ENCODE results near the gene DNM1L. TPM values are rescaled to one million over a fixed set of nuclear protein-coding genes. Genes with fewer than 3 reads are reported as not detected.

The DNM1L gene
- total RNA-seq, 2 donors from 2014 or later = 27.2 to 35.9 TPM

DNA sequence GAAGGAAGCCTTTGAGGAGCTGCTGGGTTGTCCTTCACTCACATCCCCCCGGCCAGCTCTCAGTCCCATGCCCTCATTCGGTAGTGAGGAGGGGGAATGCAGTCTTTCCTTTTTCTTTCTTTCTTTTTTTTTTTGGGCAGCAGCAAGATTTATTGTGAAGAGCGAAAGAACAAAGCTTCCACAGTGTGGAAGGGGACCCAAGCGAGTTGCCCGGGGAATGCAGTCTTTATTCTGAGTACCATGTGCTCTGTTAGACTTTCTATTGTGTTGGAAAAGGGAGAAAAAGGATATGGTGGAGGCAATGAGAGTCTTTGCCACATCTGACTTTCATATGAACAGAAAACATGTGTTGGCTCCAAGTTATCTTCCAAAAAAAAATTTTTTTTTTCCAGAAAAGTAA lies 106.5 kb downstream of the DNM1L start:
- H3K27me3 ChIP-seq = no peaks in the 10 kb centered on the region
- no peak overlapping the region for H3K27ac ChIP-seq
- WGBS, 2 donors = 85 to 96% methylated on average over 5 of the region's 5 CpGs
- H3K4me1 ChIP-seq = no peaks in the 10 kb centered on the region
- ATAC-seq (no peak), DNase-seq (no peak)
- intact Hi-C loops (cut with DNase I) = no loop called here
- H3K9me3 ChIP-seq = no peaks in the 10 kb centered on the region
- H3K4me3 ChIP-seq = no peak overlapping the region
- no peak for TF ChIP-seq POLR2A (IDR thresholded peaks at IDR 0.05)
- TF ChIP-seq, protein P1, sequence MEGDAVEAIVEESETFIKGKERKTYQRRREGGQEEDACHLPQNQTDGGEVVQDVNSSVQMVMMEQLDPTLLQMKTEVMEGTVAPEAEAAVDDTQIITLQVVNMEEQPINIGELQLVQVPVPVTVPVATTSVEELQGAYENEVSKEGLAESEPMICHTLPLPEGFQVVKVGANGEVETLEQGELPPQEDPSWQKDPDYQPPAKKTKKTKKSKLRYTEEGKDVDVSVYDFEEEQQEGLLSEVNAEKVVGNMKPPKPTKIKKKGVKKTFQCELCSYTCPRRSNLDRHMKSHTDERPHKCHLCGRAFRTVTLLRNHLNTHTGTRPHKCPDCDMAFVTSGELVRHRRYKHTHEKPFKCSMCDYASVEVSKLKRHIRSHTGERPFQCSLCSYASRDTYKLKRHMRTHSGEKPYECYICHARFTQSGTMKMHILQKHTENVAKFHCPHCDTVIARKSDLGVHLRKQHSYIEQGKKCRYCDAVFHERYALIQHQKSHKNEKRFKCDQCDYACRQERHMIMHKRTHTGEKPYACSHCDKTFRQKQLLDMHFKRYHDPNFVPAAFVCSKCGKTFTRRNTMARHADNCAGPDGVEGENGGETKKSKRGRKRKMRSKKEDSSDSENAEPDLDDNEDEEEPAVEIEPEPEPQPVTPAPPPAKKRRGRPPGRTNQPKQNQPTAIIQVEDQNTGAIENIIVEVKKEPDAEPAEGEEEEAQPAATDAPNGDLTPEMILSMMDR (IDR thresholded peaks at IDR 0.05) = no peak
- no peaks in the 10 kb centered on the region for H3K36me3 ChIP-seq (replicated peaks in 1 of 2; ENCODE audit: insufficient read depth in 1 of 2, low read depth in 2 of 2)

DNA sequence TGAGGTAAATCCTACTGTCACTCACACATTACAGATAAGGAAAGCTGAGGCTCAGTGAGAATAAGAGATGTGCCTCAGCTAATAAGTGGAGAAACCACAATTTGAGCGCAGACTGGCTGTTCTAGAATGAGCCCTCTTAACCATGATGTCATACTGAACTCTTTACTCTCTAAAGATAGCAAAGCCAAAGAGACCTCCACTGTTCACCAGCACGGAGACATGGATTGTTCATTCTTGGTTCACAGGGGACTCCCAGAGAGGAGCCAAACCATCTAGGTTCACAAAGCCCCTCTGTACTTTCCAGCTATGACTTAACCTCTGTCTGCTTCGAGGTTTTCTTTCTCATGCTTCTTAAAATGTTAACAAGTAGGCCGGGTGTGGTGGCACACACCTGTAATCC lies 109.3 kb downstream of the DNM1L start:
- H3K27me3 ChIP-seq = no peaks in the 10 kb centered on the region
- H3K4me3 ChIP-seq = no peak overlapping the region
- no peaks in the 10 kb centered on the region for H3K4me1 ChIP-seq
- ATAC-seq = no peak
- TF ChIP-seq, protein P1 (IDR thresholded peaks at IDR 0.05) = no peak
- TF ChIP-seq POLR2A (IDR thresholded peaks at IDR 0.05) = no peak
- peaks cover 0 to 3% of the 10 kb centered on the region in 2 donors for H3K36me3 ChIP-seq (replicated peaks in 1 of 2; ENCODE audit: insufficient read depth in 1 of 2, low read depth in 2 of 2)
- H3K27ac ChIP-seq = no peak overlapping the region
- no peaks in the 10 kb centered on the region for H3K9me3 ChIP-seq
- intact Hi-C loops (cut with DNase I) = no loop called here
- no peak for DNase-seq
- 75 to 77% methylated on average over 4 of the region's 4 CpGs for WGBS, 2 donors

DNA sequence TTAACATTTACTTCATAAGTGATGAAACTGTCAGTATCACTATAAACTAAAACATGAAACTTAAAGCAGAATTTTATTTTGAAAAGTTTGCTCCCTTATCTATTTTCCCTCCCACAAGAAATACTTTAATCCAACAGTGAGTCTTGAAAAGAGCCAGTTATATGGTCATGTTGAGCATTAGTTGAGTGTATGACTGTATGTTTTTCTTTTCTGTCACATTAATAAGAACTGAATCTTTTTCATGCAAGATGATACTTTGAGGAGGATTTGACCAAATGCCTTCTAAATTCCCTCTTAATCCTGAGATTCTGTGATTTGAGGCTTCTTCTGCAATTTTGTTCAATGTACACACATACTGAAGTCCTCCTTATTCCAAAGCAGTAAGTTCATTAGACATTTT lies 110.3 kb downstream of the DNM1L start:
- ATAC-seq = no peak

DNA sequence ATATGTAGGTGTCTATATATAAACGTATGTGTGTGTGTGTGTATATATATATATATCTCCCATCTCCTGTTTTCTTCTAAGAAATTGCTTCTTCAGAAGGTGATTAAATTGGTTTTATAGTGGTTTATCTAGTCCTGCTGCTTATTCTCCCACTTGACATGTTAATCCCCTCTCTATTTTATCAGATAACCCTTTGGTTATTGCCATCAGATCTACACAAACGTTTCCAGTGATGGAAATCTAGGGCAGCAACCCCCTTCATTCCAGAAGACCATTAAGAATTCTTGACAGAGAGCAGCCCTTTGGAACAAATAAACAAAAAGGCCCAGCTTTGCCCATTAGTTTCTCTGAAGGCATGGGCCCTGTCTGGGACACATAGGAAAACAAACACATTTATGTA lies 110.8 kb downstream of the DNM1L start:
- Histone ChIP-seq H3K4me3 (no peak overlapping the region), H3K27ac (no peak overlapping the region), H3K36me3 (replicated peaks in 1 of 2; ENCODE audit: insufficient read depth in 1 of 2, low read depth in 2 of 2) (peaks cover 0 to 3% of the 10 kb centered on the region in 2 donors), H3K9me3 (no peaks in the 10 kb centered on the region), H3K4me1 (no peaks in the 10 kb centered on the region), H3K27me3 (no peaks in the 10 kb centered on the region)
- intact Hi-C loops (cut with DNase I) = no loop called here
- no peak for DNase-seq
- ATAC-seq = no peak
- WGBS, 2 donors = 47 to 50% methylated on average over 2 of the region's 2 CpGs
- no peak for TF ChIP-seq POLR2A (IDR thresholded peaks at IDR 0.05)
- TF ChIP-seq, protein P1 (IDR thresholded peaks at IDR 0.05) = no peak

More for the DNA sequence above, 110.3 kb downstream of the DNM1L start:
- Histone ChIP-seq H3K27ac (no peak overlapping the region), H3K27me3 (no peaks in the 10 kb centered on the region), H3K9me3 (no peaks in the 10 kb centered on the region), H3K36me3 (replicated peaks in 1 of 2; ENCODE audit: insufficient read depth in 1 of 2, low read depth in 2 of 2) (peaks cover 0 to 3% of the 10 kb centered on the region in 2 donors), H3K4me1 (no peaks in the 10 kb centered on the region), H3K4me3 (no peak overlapping the region)
- intact Hi-C loops (cut with DNase I) = no loop called here
- no peak for DNase-seq
- TF ChIP-seq POLR2A (IDR thresholded peaks at IDR 0.05) = no peak
- TF ChIP-seq, protein P1 (IDR thresholded peaks at IDR 0.05) = no peak

DNA sequence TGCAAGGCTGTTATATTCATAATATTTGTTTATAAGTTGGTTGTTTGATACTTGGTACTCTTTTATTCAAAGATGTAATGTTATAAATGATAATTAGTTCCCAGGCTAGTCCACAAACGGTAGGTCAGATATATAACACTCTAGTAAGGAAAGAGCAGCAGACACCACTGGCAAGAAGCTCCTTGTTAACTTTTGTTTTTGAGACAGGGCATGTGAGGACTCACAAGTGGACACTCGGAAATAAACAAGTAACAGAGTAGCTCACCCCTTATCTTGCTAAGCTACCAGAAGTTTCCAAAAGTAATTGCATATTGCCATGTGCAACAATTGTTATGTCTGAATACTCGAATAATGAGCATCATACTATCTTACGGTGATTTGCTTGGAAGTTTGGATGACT lies 115.2 kb downstream of the DNM1L start:
- DNase-seq (no peak), ATAC-seq (no peak)
- Histone ChIP-seq H3K27me3 (no peaks in the 10 kb centered on the region), H3K36me3 (replicated peaks in 1 of 2; ENCODE audit: insufficient read depth in 1 of 2, low read depth in 2 of 2) (peaks cover 0 to 8% of the 10 kb centered on the region in 2 donors), H3K9me3 (no peaks in the 10 kb centered on the region), H3K4me1 (no peaks in the 10 kb centered on the region), H3K27ac (no peak overlapping the region), H3K4me3 (no peak overlapping the region)
- TF ChIP-seq, protein P1 (IDR thresholded peaks at IDR 0.05) = no peak
- TF ChIP-seq POLR2A (IDR thresholded peaks at IDR 0.05) = no peak
- 61 to 71% methylated on average over 4 of the region's 4 CpGs for WGBS, 2 donors
- intact Hi-C loops (cut with DNase I) = no loop called here

Measured in body of pancreas (tissue), 4 donors.